Stimulated activated CD4-positive, alpha-beta T cell treated with anti-CD3 and anti-CD28 coated beads, Interleukin-12 subunit alpha, Interleukin-12 subunit beta, amount 100 ng/mL, for 24 hours (primary cell): Measurements from ENCODE around the gene HTT.

Experiments
- DNase-seq, 2 experiments: peaks; one replicate each; pipeline ENCODE4 v3.0.0-alpha.2; 2020; ENCODE audit warnings: low read depth in 2 of 2

Gene HTT

GRCh38 chr4:3218824-3219760 lies 144.6 kb downstream of the HTT start:
- DNase-seq: no peak

- DNase-seq: no peak
Measured at GRCh38 chr4:3219761-3220475, 145.4 kb downstream of the HTT start.

GRCh38 chr4:3220476-3221183 lies 146.1 kb downstream of the HTT start:
- no peak for DNase-seq

- DNase-seq: no peak
Measured at GRCh38 chr4:3221184-3221494, 146.7 kb downstream of the HTT start.

- DNase-seq: no peak
Measured at GRCh38 chr4:3221996-3222395, 147.5 kb downstream of the HTT start.

- no peak for DNase-seq
Measured at GRCh38 chr4:3223346-3223745, 148.9 kb downstream of the HTT start.

- DNase-seq: no peak
Measured at GRCh38 chr4:3223956-3224748, 149.7 kb downstream of the HTT start.

- DNase-seq: no peak
Measured at GRCh38 chr4:3225071-3225850, 150.8 kb downstream of the HTT start.

- no peak for DNase-seq
Measured at GRCh38 chr4:3225936-3226335, 151.5 kb downstream of the HTT start.

GRCh38 chr4:3226467-3226866 lies 152.0 kb downstream of the HTT start:
- no peak for DNase-seq

GRCh38 chr4:3226944-3227343 lies 152.5 kb downstream of the HTT start:
- DNase-seq: no peak

GRCh38 chr4:3227878-3228675 lies 153.6 kb downstream of the HTT start:
- no peak for DNase-seq

GRCh38 chr4:3228881-3229280 lies 154.4 kb downstream of the HTT start:
- no peak for DNase-seq

GRCh38 chr4:3229328-3229727 lies 154.8 kb downstream of the HTT start:
- DNase-seq: no peak

GRCh38 chr4:3229964-3230363 lies 155.5 kb downstream of the HTT start:
- no peak for DNase-seq

GRCh38 chr4:3231471-3231870 lies 157.0 kb downstream of the HTT start:
- DNase-seq: no peak

GRCh38 chr4:3232001-3232400 lies 157.5 kb downstream of the HTT start:
- DNase-seq: no peak

- no peak for DNase-seq
Measured at GRCh38 chr4:3232871-3233271, 158.4 kb downstream of the HTT start.

GRCh38 chr4:3233391-3234071 lies 159.1 kb downstream of the HTT start:
- no peak for DNase-seq
